WTC11 (cell line): ENCODE data around the gene MAS1L.

Experiments used
- CTCF ChIP-seq: fragments of 200-600 bp; IDR thresholded peaks from 2 replicates; pipeline ENCODE4 v1.8.0; 2022; ENCODE audit warnings: antibody characterized with exemption
- NFYB ChIP-seq: sonication (generic); formaldehyde crosslinking; conservative IDR thresholded peaks from 2 replicates; pipeline ENCODE4 v1.8.0; 2022; ENCODE audit warnings: low read depth, missing genetic modification reagents
- RELA ChIP-seq: sonication (generic); formaldehyde crosslinking; IDR thresholded peaks from 2 replicates; pipeline ENCODE4 v1.8.1; 2022; ENCODE audit warnings: missing genetic modification reagents, mild to moderate bottlenecking, borderline replicate concordance
- TF ChIP-seq, protein P1 (sequence below): sonication (generic); formaldehyde crosslinking; IDR thresholded peaks from 2 replicates; pipeline ENCODE4 v1.8.0; 2023; ENCODE audit warnings: missing genetic modification reagents

DNA sequence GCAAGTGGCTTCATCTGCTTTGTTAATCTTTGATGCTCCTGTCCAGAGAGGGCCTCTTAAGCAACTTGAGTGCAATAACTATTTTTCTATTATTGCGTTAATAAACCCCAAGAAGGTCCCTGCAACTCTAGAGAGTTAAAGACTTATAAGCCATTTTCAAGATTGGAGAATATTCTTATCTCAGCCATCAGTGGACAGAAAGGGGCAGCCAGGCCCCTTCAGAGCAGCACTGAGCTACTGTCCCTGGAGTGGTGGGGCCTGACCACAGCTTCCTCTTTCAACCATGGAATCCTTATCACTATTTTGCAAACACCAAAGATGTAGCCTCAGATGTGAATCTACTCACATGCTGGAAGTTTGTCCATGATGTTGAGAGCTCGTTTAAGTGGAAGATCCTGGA, 2.8 kb upstream of the MAS1L start:
- no peak for TF ChIP-seq CTCF
- TF ChIP-seq, protein P1, sequence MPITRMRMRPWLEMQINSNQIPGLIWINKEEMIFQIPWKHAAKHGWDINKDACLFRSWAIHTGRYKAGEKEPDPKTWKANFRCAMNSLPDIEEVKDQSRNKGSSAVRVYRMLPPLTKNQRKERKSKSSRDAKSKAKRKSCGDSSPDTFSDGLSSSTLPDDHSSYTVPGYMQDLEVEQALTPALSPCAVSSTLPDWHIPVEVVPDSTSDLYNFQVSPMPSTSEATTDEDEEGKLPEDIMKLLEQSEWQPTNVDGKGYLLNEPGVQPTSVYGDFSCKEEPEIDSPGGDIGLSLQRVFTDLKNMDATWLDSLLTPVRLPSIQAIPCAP (CRISPR knock-in tag), result no peak
- TF ChIP-seq NFYB, result no peak
- no peak for TF ChIP-seq RELA (CRISPR knock-in tag)
